K562 (cell line): ENCODE data around the gene TAAR2. TPM values are rescaled to one million over a fixed set of nuclear protein-coding genes. Genes with fewer than 3 reads are reported as not detected.
"Not testable (repeated sequence)": the region's sequence is repeated elsewhere in the genome, so short reads cannot be mapped to it uniquely, and the experiment has no call there.

Source experiments
- ATAC-seq: fragments of 200-7000 bp; cut with Tn5 transposase; 3 replicates; pipeline ENCODE4 v1.9.1; 2020; ENCODE audit warnings: moderate library complexity
- BruUV-seq: library from RNA; stranded (reverse); fragments of 400-500 nt; replicated peaks from 2 replicates; lab custom pipeline; 2021; lab: Mats Ljungman, UMichigan
- CTCF ChIA-PET: fragments of 300-600 bp; formaldehyde crosslinking; extraction: SDS; loops from one replicate; lab custom pipeline; 2021; ENCODE audit warnings: low intra/inter-chr PET ratio; lab: Yijun Ruan, JAX
- POLR2A ChIA-PET: fragments of 300-600, 350-650 bp; sonication (Branson Sonifier 250); formaldehyde crosslinking; extraction: SDS; loops from one replicate; lab custom pipeline; 2021; ENCODE audit warnings: antibody characterized with exemption, inconsistent platforms; lab: Yijun Ruan, JAX
- DNase-seq, 4 experiments: peaks; one replicate each; pipeline versions ENCODE4 v3.0.0 to v3.0.0-alpha.2; 2011 to 2018; ENCODE audit warnings: low spot score in 3 of 4, mixed read lengths in 3 of 4; ENCODE audit errors: extremely low read depth in 1 of 4
- FAIRE-seq: peaks from 2 replicates; lab custom pipeline; 2011; peaks lifted over from hg19 to GRCh38; lab: Jason Lieb, UNC
- H2AFZ ChIP-seq: 2 replicates; pipeline ENCODE4 v1.6.0; 2011; ENCODE audit warnings: low read depth, low read length, control low read depth, inconsistent platforms
- H3K27ac ChIP-seq: fragments of 200-600 bp; 3 replicates; pipeline ENCODE4 v1.8.0; 2011; ENCODE audit warnings: low read depth, mild to moderate bottlenecking, control low read depth, inconsistent platforms, low read length, moderate library complexity, mixed read lengths; ENCODE audit errors: extremely low read depth
- H3K27me3 ChIP-seq, 2 experiments: fragments of 300-600 bp in 1 of 2; 2 replicates in 1 of 2; 3 replicates in 1 of 2; pipeline versions ENCODE4 v1.6.0 to v1.8.0; 2011; ENCODE audit warnings: inconsistent platforms in 2 of 2, low read length in 2 of 2, mild to moderate bottlenecking in 1 of 2, mixed read lengths in 1 of 2, moderate library complexity in 1 of 2; ENCODE audit not compliant: control insufficient read depth in 2 of 2, insufficient read depth in 2 of 2
- H3K36me3 ChIP-seq: fragments of 300-600 bp; 3 replicates; pipeline ENCODE4 v1.8.0; 2011; ENCODE audit warnings: mild to moderate bottlenecking, low read length, inconsistent platforms; ENCODE audit not compliant: control insufficient read depth, insufficient read depth
- H3K4me1 ChIP-seq, 2 experiments: fragments of 200-600 bp in 1 of 2; replicated peaks in 1 of 2; 2 replicates in 1 of 2; 3 replicates in 1 of 2; pipeline versions ENCODE4 v1.5.1 to v1.8.0; 2011; ENCODE audit warnings: inconsistent platforms in 2 of 2, low read length in 2 of 2, mild to moderate bottlenecking in 1 of 2, mixed read lengths in 1 of 2, moderate library complexity in 1 of 2; ENCODE audit not compliant: control insufficient read depth in 2 of 2, insufficient read depth in 2 of 2
- H3K4me2 ChIP-seq: 2 replicates; pipeline ENCODE4 v1.6.1; 2011; ENCODE audit warnings: low read length, control low read depth, inconsistent platforms, mixed read lengths; ENCODE audit not compliant: insufficient read depth
- H3K4me3 ChIP-seq: fragments of 200-600 bp; sonication (generic), shearing (Covaris generic); 2 replicates; pipeline ENCODE4 v1.5.1; 2016; ENCODE audit warnings: control low read depth, inconsistent platforms
- H3K79me2 ChIP-seq: fragments of 200-600 bp; 3 replicates; pipeline ENCODE4 v1.8.0; 2011; ENCODE audit warnings: low read length, inconsistent platforms; ENCODE audit not compliant: control insufficient read depth, insufficient read depth
- H3K9ac ChIP-seq, 2 experiments: 2 replicates each; pipeline versions ENCODE4 v1.6.0 to v1.6.1; 2011; ENCODE audit warnings: low read depth in 2 of 2, low read length in 2 of 2, control low read depth in 1 of 2, inconsistent platforms in 1 of 2, mild to moderate bottlenecking in 1 of 2, mixed read lengths in 1 of 2; ENCODE audit not compliant: insufficient read depth in 1 of 2
- H3K9me1 ChIP-seq: one replicate; pipeline ENCODE4 v1.6.0; 2011; ENCODE audit warnings: inconsistent platforms, mild to moderate bottlenecking, low read length, moderate library complexity; ENCODE audit not compliant: control insufficient read depth, insufficient read depth
- H3K9me3 ChIP-seq: replicated peaks from 2 replicates; pipeline ENCODE4 v1.5.1; 2011; ENCODE audit warnings: low read depth, low read length, inconsistent platforms; ENCODE audit not compliant: control insufficient read depth, insufficient read depth
- H4K20me1 ChIP-seq: replicated peaks from 2 replicates; pipeline ENCODE4 v1.6.1; 2011; ENCODE audit warnings: low read length, inconsistent platforms, mixed read lengths; ENCODE audit not compliant: control insufficient read depth, insufficient read depth
- PCBP2 ChIP-seq: fragments of 200-400 bp; formaldehyde crosslinking; IDR thresholded peaks from 2 replicates; pipeline ENCODE4 v1.6.1; 2018; ENCODE audit warnings: low read length, low read depth, mild to moderate bottlenecking, moderate library complexity; ENCODE audit not compliant: poor library complexity, severe bottlenecking
- whole genome bisulfite sequencing: fragments of 100-300 bp; shearing (Covaris generic); methylation state at CpG from one replicate; pipeline ENCODE4 v1.1.6; 2016; ENCODE audit warnings: low coverage, mixed read lengths; ENCODE audit not compliant: insufficient coverage; ENCODE audit errors: missing lambda C conversion rate; 5-methylcytosine and 5-hydroxymethylcytosine counted together
- in situ Hi-C: fragments of 300-500 bp; cut with MboI; formaldehyde crosslinking; loops from 4 replicates; pipeline ENCODE4 v1.15.0; 2018; ENCODE audit warnings: inconsistent platforms, mixed read lengths
- intact Hi-C: fragments of 100-400 bp; cut with micrococcal nuclease; formaldehyde crosslinking; loops from 2 replicates; pipeline ENCODE4 v1.14.2; 2022
- polyA plus RNA-seq, 8 experiments: library from polyadenylated mRNA; depleted of rRNA in 4 of 8; stranded (reverse) in 5 of 8; unstranded in 3 of 8; fragments of >200 nt; fragmentation: Nextera tagmentation in 2 of 8; fragmentation: Illumina TruSeq in 1 of 8; extraction: Ambion mirVana in 2 of 8; extraction: Trizol in 1 of 8; gene quantifications; 2 replicates each; pipeline versions ENCODE4 v1.2.1 to v1.2.3, GENCODE V29; 2011 to 2014; ENCODE audit warnings: inconsistent platforms in 1 of 8, missing spikeins in 1 of 8
- total RNA-seq, 7 experiments: library from RNA; depleted of rRNA in 6 of 7; stranded (reverse); fragments of >200 nt in 6 of 7; fragmentation: Illumina TruSeq in 2 of 7; extraction: Trizol in 2 of 7; gene quantifications; 2 replicates each; pipeline versions ENCODE4 v1.2.1 to v1.2.3, GENCODE V29; 2011 to 2021; ENCODE audit warnings: low replicate concordance in 1 of 7
- TF ChIP-seq, protein P1 (sequence below), 2 experiments: fragments of 250-450 bp in 1 of 2; fragments of 450-650 bp in 1 of 2; sonication (Bioruptor Pico) in 1 of 2; IDR thresholded peaks; 2 replicates each; pipeline versions ENCODE4 v1.6.1 to v1.8.0; 2016 to 2021; ENCODE audit warnings: mild to moderate bottlenecking in 2 of 2, moderate library complexity in 2 of 2, missing compliant biosample characterization in 1 of 2, missing genetic modification characterization in 1 of 2
- TF ChIP-seq, protein P2 (sequence below), 3 experiments: IDR thresholded peaks in 2 of 3; conservative IDR thresholded peaks in 1 of 3; 2 replicates each; pipeline ENCODE4 v1.5.1; 2011 to 2012; ENCODE audit warnings: low read length in 3 of 3, mild to moderate bottlenecking in 3 of 3, control low read depth in 2 of 3, improper control_type of control experiment in 1 of 3, inconsistent platforms in 1 of 3, low read depth in 1 of 3, mixed read lengths in 1 of 3, moderate library complexity in 1 of 3; ENCODE audit not compliant: insufficient read depth in 2 of 3

Gene TAAR2
- total and polyA plus RNA-seq, 9 of the 15 experiments (the other 6 are each of a cell fraction or from before 2014, with no cell fraction given), result not detected

DNA sequence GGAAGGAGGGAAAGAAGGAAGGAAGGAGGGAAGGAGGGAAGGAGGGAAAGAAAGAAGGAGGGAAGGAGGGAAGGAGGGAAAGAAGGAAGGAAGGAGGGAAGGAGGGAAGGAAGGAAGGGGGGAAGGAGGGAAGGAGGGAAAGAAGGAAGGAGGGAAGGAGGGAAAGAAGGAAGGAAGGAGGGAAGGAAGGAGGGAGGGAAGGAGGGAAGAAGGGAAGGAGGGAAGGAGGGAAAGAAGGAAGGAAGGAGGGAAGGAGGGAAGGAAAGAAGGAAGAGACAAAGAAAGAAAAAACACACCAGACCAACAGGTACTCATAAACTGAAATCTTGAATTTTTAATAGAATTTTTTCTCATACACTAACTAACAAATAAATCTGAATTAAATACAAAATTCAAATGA, 23.2 kb downstream of the TAAR2 start:
- DNase-seq, H3K9me3 ChIP-seq, H3K9me1 ChIP-seq, H3K4me1 ChIP-seq, POLR2A ChIA-PET, H3K4me3 ChIP-seq, ATAC-seq, H3K79me2 ChIP-seq, FAIRE-seq, H3K36me3 ChIP-seq, H3K4me2 ChIP-seq, H4K20me1 ChIP-seq, intact Hi-C loops, H3K9ac ChIP-seq, BruUV-seq, H2AFZ ChIP-seq, CTCF ChIA-PET, H3K27ac ChIP-seq, in situ Hi-C loops, H3K27me3 ChIP-seq: not testable (repeated sequence)
- TF ChIP-seq PCBP2, result peak; percentile 13

DNA sequence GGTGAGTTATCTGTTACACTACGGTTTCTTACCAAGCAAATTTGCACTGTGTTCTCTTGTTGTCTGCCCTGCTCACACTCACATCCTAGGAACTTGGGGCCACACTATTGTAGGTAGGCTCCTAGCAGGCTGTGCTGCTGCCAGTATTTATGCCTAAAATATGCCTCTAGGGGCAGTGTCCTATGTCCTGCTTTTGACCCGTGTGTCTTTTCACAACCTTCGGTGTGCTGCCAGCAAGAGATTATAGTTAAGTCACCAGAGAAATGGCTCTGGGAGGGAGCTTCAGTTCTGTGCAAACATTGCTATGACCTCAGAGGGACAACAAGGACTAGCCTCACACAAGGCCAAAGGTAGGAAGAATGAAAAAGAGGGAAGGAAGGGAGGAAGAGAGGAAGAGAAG, 25.6 kb downstream of the TAAR2 start:
- Histone ChIP-seq H4K20me1 (no peaks in the 10 kb centered on the region), H3K4me2 (no peak overlapping the region), H3K79me2 (no peaks in the 10 kb centered on the region), H2AFZ (no peak overlapping the region), H3K9me3 (no peaks in the 10 kb centered on the region), H3K4me1 (no peaks in the 10 kb centered on the region), H3K36me3 (no peaks in the 10 kb centered on the region), H3K27ac (no peak overlapping the region), H3K9ac (no peak overlapping the region), H3K4me3 (no peak overlapping the region), H3K9me1 (no peaks in the 10 kb centered on the region), H3K27me3 (no peaks in the 10 kb centered on the region)
- FAIRE-seq, result peak; percentile 15
- CTCF ChIA-PET, result no interaction called here
- TF ChIP-seq, protein P1, sequence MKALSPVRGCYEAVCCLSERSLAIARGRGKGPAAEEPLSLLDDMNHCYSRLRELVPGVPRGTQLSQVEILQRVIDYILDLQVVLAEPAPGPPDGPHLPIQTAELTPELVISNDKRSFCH (CRISPR knock-in tag; IDR thresholded peaks at IDR 0.05), result no peak
- TF ChIP-seq, protein P1 (tag; IDR thresholded peaks at IDR 0.05), result no peak
- TF ChIP-seq, protein P2, sequence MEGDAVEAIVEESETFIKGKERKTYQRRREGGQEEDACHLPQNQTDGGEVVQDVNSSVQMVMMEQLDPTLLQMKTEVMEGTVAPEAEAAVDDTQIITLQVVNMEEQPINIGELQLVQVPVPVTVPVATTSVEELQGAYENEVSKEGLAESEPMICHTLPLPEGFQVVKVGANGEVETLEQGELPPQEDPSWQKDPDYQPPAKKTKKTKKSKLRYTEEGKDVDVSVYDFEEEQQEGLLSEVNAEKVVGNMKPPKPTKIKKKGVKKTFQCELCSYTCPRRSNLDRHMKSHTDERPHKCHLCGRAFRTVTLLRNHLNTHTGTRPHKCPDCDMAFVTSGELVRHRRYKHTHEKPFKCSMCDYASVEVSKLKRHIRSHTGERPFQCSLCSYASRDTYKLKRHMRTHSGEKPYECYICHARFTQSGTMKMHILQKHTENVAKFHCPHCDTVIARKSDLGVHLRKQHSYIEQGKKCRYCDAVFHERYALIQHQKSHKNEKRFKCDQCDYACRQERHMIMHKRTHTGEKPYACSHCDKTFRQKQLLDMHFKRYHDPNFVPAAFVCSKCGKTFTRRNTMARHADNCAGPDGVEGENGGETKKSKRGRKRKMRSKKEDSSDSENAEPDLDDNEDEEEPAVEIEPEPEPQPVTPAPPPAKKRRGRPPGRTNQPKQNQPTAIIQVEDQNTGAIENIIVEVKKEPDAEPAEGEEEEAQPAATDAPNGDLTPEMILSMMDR (IDR thresholded peaks at IDR 0.05 in 2 of 3, conservative IDR thresholded peaks at IDR 0.05 in 1 of 3; ENCODE audit: insufficient read depth in 2 of 3, low read depth in 1 of 3, low read length in 3 of 3), result peak; percentile 31 to 57 (median 37); a peak in 4 of 6 replicates
- intact Hi-C loops (no loop called here), in situ Hi-C loops (no loop called here)
- peak; percentile 13 to 29 (median 18) for DNase-seq
- 0% methylated on average over 3 of the region's 3 CpGs for WGBS
- no TSS peak for BruUV-seq
- POLR2A ChIA-PET, result interaction anchor here (1.2 kb wide), 1 partner anchor 15 kb away, joined by 3 read pairs; no protein-coding TSS in a partner anchor
- peak; percentile 96 for ATAC-seq
